ENCODE results near the gene RIPOR1.

RIPOR1 gene

GRCh38 chr16:67571981-67572431 is 43.4 kb downstream of the RIPOR1 start:
- in situ Hi-C loops (cut with HindIII; ENCODE audit: low pct_ligation_motif_present, low pct_unique_long_range_greater_than_20kb, low sequenced_read_pairs): no loop called here
- DNase-seq: no peak

GRCh38 chr16:67579686-67580085 is 51.1 kb downstream of the RIPOR1 start:
- in situ Hi-C loops (cut with HindIII; ENCODE audit: low pct_ligation_motif_present, low pct_unique_long_range_greater_than_20kb, low sequenced_read_pairs): no loop called here
- no peak for DNase-seq

GRCh38 chr16:67580202-67580601 is 51.6 kb downstream of the RIPOR1 start:
- in situ Hi-C loops (cut with HindIII; ENCODE audit: low pct_ligation_motif_present, low pct_unique_long_range_greater_than_20kb, low sequenced_read_pairs): no loop called here
- DNase-seq: no peak

GRCh38 chr16:67593288-67593687 is 64.7 kb downstream of the RIPOR1 start:
- in situ Hi-C loops (cut with HindIII; ENCODE audit: low pct_ligation_motif_present, low pct_unique_long_range_greater_than_20kb, low sequenced_read_pairs): no loop called here
- DNase-seq: no peak

GRCh38 chr16:67593701-67594100 is 65.1 kb downstream of the RIPOR1 start:
- DNase-seq: no peak
- in situ Hi-C loops (cut with HindIII; ENCODE audit: low pct_ligation_motif_present, low pct_unique_long_range_greater_than_20kb, low sequenced_read_pairs): no loop called here

GRCh38 chr16:67594256-67594915 is 65.8 kb downstream of the RIPOR1 start:
- in situ Hi-C loops (cut with HindIII; ENCODE audit: low pct_ligation_motif_present, low pct_unique_long_range_greater_than_20kb, low sequenced_read_pairs): no loop called here
- no peak for DNase-seq

- in situ Hi-C loops (cut with HindIII; ENCODE audit: low pct_ligation_motif_present, low pct_unique_long_range_greater_than_20kb, low sequenced_read_pairs): no loop called here
- DNase-seq: no peak
Measured at GRCh38 chr16:67594956-67595355, 66.3 kb downstream of the RIPOR1 start.

All from ACHN (cell line).